ENCODE results near the gene SPDYE6.
"Not testable (repeated sequence)": the region's sequence is repeated elsewhere in the genome, so short reads cannot be mapped to it uniquely, and the experiment has no call there.

The SPDYE6 gene

DNA sequence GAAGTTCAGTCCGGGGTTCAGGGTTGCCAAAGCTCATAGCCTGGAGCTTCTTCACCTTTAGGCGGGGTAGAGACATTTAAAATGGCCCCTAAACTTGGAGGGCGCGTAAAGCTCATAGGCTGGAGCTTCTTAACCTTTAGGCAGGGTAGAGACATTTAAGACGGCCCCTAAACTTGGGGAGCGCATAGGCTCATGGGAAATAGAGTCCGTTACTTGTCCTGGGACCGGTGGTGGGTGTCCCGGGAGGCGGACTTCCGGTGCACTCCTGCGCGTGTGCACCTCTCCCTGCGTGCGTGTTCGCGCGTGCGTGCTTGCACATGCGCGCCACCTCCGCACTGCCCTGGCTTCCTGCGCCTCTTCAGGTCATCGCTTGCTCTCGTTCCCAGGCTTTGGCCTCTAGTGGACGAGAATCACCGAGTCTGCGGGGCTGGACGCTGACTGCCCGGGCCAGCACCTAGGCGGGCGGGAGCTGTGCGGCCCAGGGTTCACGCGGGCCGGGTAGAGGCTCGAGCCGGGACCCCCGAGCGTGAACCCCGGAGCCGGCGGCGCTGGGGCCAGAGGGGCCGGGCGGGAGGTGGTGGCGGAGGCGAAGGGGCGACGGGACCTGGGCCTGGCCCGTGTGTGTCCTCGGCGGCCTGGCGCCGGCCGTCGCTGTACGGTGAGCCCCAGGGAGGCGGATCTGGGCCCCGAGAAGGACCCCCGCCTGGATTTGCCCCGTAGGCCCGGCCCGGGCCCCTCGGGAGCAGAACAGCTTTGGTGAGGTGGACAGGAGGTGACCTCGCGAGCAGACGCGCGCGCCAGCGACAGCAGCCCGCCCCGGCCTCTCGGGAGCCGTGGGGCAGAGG is 7.5 kb upstream of the SPDYE6 start:
- DNase-seq (ENCODE audit: low read depth in 2 of 2) = peak; percentile 78 to 84

DNA sequence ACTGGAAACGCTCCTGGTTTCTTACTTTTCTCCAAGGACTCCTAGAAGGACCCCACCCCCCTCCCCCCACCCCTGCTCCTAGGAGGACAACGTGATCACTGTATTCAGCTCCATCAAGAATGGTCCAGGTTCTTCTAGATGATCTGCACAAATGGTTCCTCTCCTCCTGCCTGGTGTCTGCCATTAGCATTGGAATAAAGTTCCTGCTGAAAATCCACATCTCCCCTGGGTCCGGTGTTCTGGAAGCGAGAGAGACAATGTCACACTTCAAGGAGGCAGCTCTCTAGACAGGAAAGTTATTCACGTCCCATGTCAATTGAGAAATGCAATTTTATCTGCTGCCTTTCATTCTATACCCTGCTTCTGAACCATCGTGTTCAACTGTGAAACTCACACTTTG is 9.3 kb downstream of the SPDYE6 start:
- not testable (repeated sequence) for DNase-seq (ENCODE audit: low read depth in 2 of 2)

DNA sequence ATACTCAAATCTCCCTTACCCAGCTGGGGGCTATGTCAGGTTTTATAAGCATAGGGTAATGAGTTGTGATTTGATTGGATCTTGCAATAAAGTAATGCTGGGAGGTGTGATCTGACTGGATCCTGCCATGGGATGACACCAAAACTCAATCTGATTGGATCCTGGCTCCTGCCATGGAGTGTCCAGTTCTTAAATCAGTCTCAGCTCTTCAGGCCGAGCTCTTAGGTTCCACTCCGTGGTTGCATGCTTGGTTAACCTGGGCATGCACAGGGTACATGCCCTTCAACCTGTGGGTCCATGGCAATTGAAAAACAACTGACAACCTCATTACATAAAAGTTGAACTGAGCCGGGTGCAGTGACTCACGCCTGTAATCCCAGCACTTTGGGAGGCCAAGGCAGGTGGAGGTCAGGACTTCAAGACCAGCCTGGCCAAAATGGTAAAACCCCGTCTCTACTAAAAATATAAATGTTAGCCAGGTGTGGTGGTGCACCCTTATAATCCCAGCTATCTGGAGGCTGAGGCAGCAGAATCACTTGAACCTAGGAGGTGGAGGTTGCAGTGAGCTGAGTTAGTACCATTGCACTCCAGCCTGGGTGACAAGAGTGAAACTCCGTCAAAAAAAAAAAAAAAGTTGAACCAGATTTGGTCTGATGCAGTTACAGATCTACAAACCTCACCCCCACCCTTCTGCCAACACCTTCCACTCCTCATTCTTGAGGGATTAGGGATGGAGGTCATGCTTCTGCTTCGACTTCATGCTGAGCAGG is 15.5 kb downstream of the SPDYE6 start:
- DNase-seq (ENCODE audit: low read depth in 2 of 2) = not testable (repeated sequence)

DNA sequence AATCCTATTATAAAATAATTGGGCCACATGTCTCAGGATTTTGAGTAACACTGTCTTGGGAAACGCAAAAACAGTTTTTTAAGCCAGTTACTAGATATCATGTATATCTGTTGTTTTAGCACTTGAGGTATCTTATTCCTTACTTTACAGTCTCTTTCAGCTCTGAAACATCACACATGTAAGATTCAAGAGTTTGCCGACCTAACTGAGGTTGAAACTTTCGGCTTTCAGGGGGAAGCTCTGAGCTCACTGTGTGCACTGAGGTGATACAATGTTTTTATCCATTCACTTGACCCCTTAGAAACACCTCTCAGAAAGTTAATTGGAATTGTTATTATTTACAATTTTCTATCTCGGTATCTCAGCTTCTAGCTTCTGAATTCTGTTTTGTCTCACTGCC is 18.8 kb downstream of the SPDYE6 start:
- DNase-seq (ENCODE audit: low read depth in 2 of 2) = not testable (repeated sequence)

DNA sequence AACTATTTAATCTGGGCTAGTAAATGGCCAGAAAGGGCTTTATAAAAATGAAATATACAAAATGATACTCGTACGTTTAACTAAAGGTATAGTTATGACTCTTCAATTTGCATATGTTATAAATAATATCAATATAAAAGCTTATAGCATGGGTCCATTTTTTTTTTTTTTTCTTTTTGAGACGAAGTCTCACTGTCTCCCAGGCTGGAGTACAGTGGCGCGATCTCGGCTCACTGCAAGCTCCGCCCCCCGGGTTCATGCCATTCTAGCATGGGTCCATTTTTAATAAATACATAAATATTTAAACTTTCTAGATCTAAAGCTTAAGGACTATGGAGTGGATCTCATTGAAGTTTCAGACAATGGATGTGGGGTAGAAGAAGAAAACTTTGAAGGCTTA is 19.2 kb downstream of the SPDYE6 start:
- not testable (repeated sequence) for DNase-seq (ENCODE audit: low read depth in 2 of 2)

DNA sequence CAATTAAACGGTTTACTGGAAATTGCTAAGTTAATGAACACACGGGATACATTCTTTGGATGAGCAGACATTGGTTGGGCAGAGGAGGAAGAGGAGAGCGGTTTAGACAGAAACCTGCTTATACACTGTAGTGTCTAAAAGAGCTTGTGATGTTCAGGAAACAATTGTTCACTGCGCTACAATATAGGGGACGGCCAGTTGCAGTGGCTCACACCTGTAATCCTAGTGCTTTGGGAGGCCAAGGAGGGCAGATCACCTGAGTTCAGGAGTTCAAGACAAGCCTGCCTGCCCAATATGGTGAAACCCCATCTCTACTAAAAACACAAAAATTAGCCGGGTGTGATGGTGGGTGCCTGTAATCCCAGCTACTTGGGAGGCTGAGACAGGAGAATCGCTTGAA is 20.7 kb downstream of the SPDYE6 start:
- not testable (repeated sequence) for DNase-seq (ENCODE audit: low read depth in 2 of 2)

DNA sequence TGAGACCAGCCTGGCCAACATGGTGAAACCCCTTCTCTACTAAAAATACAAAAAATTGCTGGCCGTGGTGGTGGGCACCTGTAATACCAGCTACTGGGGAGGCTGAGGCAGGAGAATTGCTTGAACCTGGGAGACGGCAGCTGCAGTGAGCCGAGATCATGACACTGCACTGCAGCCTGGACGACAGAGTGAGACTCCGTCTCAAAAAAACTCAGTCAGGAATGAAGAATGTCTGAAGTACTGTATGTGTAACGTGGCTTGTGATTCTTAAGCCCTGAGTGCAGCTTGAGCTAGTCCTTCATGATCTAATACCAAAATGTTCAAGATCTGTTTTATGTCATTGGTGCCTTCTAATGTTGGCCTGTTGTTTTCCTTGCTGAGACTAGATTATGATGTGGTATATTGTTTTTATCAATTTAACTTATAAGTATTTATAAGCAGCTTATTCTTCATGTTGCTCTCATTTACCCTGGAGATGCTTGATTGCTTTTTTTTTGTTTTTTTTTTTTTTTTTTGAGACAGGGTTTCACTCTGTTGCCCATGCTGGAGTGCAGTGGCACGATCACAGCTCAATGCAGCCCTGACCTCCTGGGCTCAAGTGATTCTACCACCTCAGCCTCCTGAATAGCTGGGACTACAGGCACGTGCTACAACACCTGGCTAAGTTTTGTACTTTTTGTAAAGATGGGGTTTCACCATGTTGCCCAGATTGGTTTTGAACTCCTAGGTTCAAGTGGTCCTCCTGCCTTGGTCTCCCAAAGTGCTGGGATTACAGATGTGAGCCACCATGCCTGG is 25.4 kb downstream of the SPDYE6 start:
- DNase-seq (ENCODE audit: low read depth in 2 of 2) = not testable (repeated sequence)

DNA sequence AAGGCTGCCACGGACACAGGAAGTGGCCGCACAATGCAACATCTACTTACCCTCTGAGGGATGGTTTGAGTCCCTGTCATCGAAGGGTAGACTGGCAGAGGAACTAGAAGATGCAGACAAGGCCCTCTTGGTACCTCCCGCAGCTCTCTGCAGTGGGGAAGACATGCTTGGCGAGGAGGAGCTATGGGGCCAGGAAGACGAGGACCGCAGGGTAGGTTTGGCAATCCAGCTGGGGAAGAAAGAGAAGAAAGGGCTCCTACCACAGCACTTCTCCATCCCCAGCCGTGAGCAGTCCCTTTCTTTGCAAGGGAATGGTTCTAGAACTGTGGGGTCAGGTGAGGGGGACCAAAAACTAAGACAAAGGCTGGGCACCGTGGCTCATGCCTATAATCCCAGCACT is 26.9 kb downstream of the SPDYE6 start:
- not testable (repeated sequence) for DNase-seq (ENCODE audit: low read depth in 2 of 2)

DNA sequence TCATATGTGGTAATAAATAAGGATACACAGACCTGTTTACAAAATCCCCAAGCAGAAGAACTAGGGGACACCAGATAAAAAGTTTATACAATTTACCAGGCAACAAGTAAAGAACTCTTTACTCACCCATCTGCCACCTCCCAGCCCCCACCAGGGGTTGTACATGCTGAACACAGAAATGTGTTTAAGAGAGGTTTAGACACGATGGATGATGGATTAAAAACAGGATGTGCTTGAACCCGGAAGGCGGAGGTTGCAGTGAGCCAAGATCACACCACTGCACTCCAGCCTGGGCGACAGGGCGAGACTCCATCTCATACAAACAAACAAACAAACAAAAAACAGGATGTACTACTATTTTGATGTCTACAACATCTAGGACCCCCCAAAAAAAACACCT is 27.4 kb downstream of the SPDYE6 start:
- DNase-seq (ENCODE audit: low read depth in 2 of 2) = not testable (repeated sequence)

DNA sequence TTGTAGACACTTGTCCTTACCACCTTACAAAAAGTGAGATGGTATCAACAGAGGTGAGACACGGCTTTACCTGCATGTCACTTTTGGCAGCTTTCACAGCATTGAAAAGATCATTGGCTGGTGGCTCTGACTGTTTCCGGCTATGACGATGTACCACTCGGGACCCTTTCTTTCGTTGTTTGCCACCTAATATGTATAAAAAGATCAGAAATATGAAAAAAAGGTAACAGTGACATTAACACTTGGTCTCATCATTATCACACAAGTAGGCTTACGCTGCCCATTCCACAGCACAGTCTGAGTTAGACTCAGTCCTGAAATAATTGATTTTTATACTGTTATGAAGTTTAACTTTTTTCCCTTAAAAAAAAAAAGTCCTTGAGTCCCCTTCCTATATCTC is 29.1 kb downstream of the SPDYE6 start:
- DNase-seq (ENCODE audit: low read depth in 2 of 2) = not testable (repeated sequence)

DNA sequence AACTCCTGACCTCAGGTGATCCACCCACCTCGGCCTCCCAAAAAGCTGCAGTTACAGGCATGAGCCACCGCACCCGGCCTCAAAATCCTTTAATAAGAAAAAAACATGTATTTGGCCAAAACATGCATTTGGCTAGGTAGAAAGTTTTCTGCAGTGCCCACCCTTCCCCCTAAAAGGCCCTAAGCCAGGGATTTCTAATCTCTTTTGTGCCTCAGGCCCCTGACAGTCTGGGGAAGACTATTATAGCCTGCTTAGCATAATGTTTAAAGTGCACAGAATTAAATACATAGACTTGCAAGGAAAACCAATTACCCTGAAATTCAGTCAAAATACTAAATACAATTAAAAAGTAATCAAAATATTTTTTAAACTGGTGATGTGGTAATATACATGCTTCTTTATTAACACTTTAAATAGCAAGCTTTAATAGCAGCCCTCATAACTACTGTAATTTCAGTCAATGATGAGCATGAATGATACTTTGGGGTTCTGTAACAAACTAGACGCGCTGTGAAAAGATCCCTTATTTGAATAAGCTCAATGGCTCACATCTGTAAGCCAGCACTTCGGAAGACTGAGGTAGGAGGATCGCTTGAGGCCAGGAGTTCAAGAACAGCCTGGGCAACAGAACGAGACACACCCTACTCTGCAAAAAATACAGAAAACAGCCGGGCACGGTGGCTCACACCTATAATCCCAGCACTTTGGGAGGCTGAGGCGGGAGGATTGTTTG is 29.9 kb downstream of the SPDYE6 start:
- no peak for DNase-seq (ENCODE audit: low read depth in 2 of 2)

DNA sequence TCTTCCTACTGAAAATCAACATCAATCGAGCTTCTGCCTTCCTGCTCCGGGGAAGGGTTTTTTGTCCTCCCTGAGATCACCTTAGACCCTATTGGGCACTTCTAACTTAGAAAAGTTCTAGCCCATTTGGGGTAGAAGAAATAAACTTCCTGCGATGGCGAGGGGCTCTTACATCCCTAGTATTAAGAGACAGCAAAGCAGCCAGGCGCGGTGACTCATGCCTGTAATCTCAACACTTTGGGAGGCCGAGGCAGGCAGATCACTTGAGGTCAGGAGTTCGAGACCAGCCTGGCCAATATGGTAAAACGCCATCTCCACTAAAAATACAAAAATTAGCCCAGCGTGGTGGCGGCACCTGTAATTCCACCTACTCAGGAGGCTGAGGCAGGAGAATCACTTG is 31.1 kb downstream of the SPDYE6 start:
- DNase-seq (ENCODE audit: low read depth in 2 of 2) = not testable (repeated sequence)

DNA sequence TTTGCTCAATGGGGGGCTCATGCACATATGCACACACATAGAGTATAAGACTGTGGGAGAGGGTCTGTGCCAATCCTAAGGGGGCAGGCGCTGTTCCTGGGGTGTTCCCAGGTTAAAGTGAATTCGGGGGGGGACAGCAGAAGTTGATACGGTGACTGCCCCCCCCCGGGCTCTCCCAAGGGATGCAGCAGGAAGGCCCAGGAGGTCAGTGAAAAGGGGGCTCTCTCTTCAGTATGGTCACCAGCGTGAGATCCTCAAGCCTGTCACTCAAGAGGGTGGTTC is 32.4 kb downstream of the SPDYE6 start:
- DNase-seq (ENCODE audit: low read depth in 2 of 2) = no peak

DNA sequence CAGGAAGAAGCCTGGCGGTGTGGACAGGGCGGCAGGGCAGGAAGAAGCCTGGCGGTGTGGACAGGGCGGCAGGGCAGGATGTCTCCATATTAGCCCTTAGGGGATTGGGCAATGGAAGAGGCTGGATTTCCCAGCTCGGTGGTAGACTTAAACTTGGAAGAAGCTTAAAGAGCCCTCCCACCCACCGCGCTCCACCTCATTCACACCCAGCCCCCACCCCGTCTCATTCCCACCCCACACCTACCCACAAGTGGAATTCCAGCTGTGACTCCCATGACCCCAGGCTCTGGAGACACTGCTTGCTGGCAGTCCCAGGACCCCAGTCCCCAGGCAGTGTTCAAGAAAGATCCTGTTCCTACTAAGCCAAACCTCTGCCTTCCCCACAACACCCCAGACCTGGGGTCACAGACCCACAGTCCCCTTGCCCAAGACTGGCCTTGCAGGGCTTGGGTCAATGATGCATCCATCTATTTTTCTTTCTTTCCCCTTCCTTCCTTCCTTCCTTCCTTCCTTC is 34.0 kb downstream of the SPDYE6 start:
- no peak for DNase-seq (ENCODE audit: low read depth in 2 of 2)

DNA sequence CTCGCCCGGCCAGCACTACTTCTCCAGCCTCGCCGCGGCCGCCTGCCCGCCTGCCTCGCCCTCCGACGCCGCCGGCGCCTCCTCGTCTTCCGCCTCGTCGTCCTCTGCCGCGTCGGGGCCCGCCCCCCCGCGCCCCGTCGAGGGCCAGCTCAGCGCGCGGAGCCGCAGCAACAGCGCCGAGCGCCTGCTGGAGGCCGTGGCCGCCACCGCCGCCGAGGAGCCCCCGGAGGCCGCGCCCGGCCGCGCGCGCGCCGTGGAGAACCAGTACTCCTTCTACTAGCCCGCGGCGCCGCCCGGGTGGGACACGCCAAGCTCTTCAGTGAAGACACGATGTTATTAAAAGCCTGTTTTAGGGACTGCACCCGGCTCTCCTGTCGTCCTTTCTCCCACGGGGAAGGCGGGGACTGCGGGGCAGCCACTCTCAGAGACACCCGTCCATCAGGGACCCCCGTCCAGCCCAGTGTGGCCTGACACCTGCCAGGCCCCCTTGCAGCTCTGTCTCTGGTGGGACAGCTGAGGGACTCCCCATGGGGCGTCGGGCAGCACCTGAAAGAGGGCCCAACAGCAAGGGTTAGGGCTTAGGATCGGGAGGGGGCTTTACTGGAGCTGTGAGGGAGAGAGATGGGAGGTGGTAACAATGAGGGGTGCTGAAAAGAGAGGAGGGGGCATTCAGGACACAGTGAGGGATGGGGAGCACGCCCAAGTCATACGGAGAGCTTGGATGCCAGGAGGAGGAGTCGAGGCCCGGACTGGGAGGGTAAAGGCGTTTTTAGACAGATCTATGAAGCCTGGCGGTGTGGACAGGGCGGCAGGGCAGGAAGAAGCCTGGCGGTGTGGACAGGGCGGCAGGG is 34.7 kb downstream of the SPDYE6 start:
- DNase-seq (ENCODE audit: low read depth in 2 of 2) = no peak

DNA sequence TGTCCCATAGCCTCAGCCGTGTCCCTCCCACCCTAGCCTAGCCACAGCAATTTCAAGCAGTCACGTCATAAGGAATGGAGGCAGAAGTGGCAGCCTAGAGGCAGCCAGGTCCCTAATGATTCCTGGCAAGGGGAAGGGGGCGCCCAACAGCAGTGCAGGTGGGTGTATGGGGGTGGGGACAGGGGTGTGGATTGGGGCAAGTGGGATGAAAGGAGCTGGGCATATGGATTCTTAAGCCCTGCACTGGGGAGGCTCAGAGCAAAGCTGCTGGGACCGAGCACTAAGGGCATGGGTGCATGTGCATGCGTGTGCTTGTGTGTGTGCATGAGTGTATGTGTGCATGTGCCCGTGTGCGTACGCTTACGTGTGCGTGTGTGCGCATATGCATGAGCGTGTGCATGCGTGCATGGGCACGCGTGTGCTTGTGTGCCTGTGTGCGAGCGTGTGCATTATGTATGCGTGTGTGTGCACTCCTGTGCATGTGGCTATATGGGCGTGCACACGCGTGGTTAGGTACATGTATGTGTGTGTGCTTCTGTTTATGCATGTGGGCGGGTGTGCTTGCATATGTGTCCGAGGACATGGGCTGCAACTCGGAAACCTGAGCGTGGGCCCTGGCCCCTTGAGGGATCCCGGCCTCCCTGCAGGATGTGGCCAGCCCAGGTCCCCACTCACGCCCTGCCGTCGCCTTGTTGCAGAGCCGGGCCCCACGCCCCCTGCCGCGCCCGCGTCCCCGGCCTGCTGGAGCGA is 35.5 kb downstream of the SPDYE6 start:
- no peak for DNase-seq (ENCODE audit: low read depth in 2 of 2)

DNA sequence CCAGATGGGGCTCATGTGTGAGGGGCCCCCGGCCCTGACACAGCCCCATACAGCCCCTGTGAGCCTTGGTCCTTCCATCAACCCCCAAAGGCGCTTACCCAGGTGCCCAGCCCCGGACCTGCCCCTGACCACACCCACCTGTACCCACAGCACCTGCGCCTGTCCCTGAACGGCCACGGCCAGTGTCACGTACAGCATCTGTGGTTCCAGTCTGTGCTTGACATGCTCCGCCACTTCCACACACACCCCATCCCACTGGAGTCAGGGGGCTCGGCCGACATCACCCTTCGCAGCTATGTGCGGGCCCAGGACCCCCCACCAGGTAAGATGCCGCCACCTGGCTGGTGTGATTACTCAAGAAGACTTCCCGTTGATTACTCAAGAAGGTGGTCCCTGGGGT is 36.1 kb downstream of the SPDYE6 start:
- no peak for DNase-seq (ENCODE audit: low read depth in 2 of 2)

DNA sequence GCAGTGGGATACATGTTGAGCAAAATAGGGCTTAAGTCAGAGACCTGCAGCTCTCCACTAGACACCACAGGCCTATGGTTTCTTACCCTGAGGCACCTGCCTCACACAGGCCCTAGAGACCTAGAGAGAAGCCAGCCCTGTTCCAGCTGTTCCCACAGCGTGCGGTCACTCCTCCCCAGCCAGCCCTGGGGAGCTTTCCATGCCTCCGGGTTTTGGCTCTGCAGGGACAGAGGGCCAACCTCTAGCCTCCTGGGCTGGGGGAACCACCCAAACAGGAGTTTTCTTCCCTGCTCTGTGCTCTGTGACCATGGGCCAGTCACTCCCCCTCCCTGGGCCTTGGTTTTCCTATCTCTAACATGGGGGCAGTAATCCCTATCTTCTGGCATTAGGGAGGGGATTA is 36.6 kb downstream of the SPDYE6 start:
- DNase-seq (ENCODE audit: low read depth in 2 of 2) = no peak

DNA sequence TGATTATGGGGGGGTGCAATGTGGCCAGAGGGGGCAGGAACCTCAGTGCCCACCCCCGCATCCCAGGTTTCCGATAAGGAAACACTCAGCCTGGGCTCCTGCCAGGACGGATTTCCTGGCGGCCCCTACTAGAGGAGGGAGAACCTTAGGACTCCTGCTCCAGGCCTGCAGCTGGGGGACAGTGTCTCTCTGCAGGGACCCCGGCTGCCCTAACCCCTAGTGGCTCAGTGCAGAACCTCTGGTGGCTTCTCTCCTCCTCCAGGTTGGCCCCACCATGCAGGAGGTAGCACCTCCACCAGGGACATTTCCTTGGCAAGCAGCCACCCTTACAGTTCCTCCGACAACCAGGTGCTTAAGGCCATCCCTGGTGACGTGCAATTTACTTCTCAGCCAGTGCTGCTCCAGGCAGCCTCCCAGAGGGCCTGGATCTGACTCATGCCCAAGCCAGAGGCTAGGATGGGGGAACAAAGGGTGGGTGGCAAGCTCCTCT is 37.7 kb downstream of the SPDYE6 start:
- DNase-seq (ENCODE audit: low read depth in 2 of 2) = no peak

Data from stimulated activated CD8-positive, alpha-beta memory T cell treated with anti-CD3 and anti-CD28 coated beads, Interleukin-7, amount 100 ng/mL, for 1 hour (primary cell).